Natural killer cell (primary cell): ENCODE measurements around the gene MYH7. TPM values are rescaled to one million over a fixed set of nuclear protein-coding genes. Genes with fewer than 3 reads are reported as not detected.

Source experiments
- ATAC-seq, 3 donors: fragments of 150-1000 bp in 2 of 3; fragments of 200-7000 bp in 1 of 3; cut with Tn5 transposase; 1 replicate in 1 of 3; 2 replicates in 2 of 3; pipeline ENCODE4 v1.10.0; 2021; ENCODE audit warnings: mild to moderate bottlenecking in 2 of 3, moderate library complexity in 2 of 3
- DNase-seq, 2 donors: peaks; one replicate each; pipeline versions ENCODE4 v3.0.0 to v3.0.0-alpha.2; 2013 to 2021; ENCODE audit warnings: mixed read lengths in 1 of 2
- H3K27ac ChIP-seq: one replicate; pipeline ENCODE4 v1.5.1; 2013; ENCODE audit warnings: mild to moderate bottlenecking, low read length
- H3K27me3 ChIP-seq: one replicate; pipeline ENCODE4 v1.6.1; 2013; ENCODE audit warnings: low read length; ENCODE audit not compliant: control insufficient read depth, insufficient read depth
- H3K36me3 ChIP-seq: one replicate; pipeline ENCODE4 v1.6.1; 2013; ENCODE audit warnings: low read length; ENCODE audit not compliant: control insufficient read depth, insufficient read depth
- H3K4me1 ChIP-seq: one replicate; pipeline ENCODE4 v1.6.1; 2013; ENCODE audit warnings: low read length; ENCODE audit not compliant: control insufficient read depth, insufficient read depth
- H3K4me3 ChIP-seq: one replicate; pipeline ENCODE4 v1.5.1; 2013; ENCODE audit warnings: low read length
- H3K9me3 ChIP-seq: one replicate; pipeline ENCODE4 v1.6.1; 2013; ENCODE audit warnings: low read length; ENCODE audit not compliant: control insufficient read depth, insufficient read depth
- H3K27ac Mint-ChIP-seq, 2 donors: one replicate each; pipeline ENCODE4 v1.8.0; 2022; ENCODE audit warnings: mild to moderate bottlenecking in 2 of 2, mixed read lengths in 2 of 2, moderate library complexity in 1 of 2
- H3K27me3 Mint-ChIP-seq, 2 donors: one replicate each; pipeline ENCODE4 v1.8.0; 2022; ENCODE audit warnings: low read depth in 2 of 2, mixed read lengths in 2 of 2
- H3K36me3 Mint-ChIP-seq: one replicate; pipeline ENCODE4 v1.8.0; 2022; ENCODE audit warnings: mixed read lengths
- H3K4me1 Mint-ChIP-seq, 2 donors: one replicate each; pipeline ENCODE4 v1.8.0; 2022; ENCODE audit warnings: mixed read lengths in 2 of 2
- H3K4me3 Mint-ChIP-seq: one replicate; pipeline ENCODE4 v1.8.0; 2022; ENCODE audit warnings: mild to moderate bottlenecking, moderate library complexity, mixed read lengths
- H3K9me3 Mint-ChIP-seq, 2 donors: one replicate each; pipeline ENCODE4 v1.8.0; 2022; ENCODE audit warnings: mixed read lengths in 2 of 2
- WGBS: methylation state at CpG from one replicate; pipeline ENCODE4 v1.1.7; 2013; ENCODE audit warnings: missing lambda C conversion rate; ENCODE audit not compliant: insufficient coverage; 5-methylcytosine and 5-hydroxymethylcytosine counted together
- intact Hi-C: fragments of 100-400 bp; cut with micrococcal nuclease; formaldehyde crosslinking; loops from one replicate; pipeline ENCODE4 v1.14.2; 2022
- total RNA-seq, 4 donors: library from RNA; stranded (reverse); fragments of 120-200 nt in 1 of 4; gene quantifications; one replicate each; pipeline versions ENCODE4 v1.2.3 to v1.2.4, GENCODE V29; 2013 to 2022
- TF ChIP-seq, protein P1 (sequence below): fragments of 200-600 bp; IDR thresholded peaks from one replicate; pipeline ENCODE4 v1.8.0; 2022; ENCODE audit warnings: antibody characterized with exemption

The MYH7 gene
- total RNA-seq, 3 donors from 2014 or later (not counting 1 experiment from before 2014, with no cell fraction given), result not detected

DNA sequence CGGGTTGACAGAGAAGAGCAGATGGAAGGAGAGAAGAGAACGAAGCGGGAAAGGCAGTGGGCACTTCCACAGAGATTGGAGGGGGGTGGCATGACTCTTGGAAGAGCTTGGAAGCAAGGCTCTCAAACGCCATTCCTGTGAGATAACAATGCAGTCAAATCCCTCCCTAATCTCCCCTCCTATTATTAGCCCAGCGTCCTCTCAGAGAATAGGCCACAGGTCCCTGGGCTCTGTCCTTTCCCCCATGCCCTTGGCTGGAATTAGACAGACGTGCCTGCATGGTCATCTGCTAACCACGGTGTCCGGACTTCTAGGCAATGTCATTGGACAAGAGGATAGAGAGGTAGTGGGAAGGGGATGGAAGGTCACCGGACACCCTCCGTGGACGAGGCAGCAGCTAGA is 8.0 kb upstream of the MYH7 start:
- H3K27ac ChIP-seq, result no peak overlapping the region
- Mint-ChIP-seq H3K27ac (no peak overlapping the region), H3K9me3 (no peaks in the 10 kb centered on the region), H3K27me3 (peaks cover 10 to 18% of the 10 kb centered on the region in 2 donors), H3K4me3 (no peak overlapping the region), H3K4me1 (peaks cover 0 to under 1% of the 10 kb centered on the region in 2 donors), H3K36me3 (no peaks in the 10 kb centered on the region)
- H3K4me1 ChIP-seq, result no peaks in the 10 kb centered on the region
- no peak for ATAC-seq
- TF ChIP-seq, protein P1, sequence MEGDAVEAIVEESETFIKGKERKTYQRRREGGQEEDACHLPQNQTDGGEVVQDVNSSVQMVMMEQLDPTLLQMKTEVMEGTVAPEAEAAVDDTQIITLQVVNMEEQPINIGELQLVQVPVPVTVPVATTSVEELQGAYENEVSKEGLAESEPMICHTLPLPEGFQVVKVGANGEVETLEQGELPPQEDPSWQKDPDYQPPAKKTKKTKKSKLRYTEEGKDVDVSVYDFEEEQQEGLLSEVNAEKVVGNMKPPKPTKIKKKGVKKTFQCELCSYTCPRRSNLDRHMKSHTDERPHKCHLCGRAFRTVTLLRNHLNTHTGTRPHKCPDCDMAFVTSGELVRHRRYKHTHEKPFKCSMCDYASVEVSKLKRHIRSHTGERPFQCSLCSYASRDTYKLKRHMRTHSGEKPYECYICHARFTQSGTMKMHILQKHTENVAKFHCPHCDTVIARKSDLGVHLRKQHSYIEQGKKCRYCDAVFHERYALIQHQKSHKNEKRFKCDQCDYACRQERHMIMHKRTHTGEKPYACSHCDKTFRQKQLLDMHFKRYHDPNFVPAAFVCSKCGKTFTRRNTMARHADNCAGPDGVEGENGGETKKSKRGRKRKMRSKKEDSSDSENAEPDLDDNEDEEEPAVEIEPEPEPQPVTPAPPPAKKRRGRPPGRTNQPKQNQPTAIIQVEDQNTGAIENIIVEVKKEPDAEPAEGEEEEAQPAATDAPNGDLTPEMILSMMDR, result no peak
- H3K36me3 ChIP-seq, result no peaks in the 10 kb centered on the region
- no peak for DNase-seq
- WGBS, result 86% methylated on average over 11 of the region's 11 CpGs
- intact Hi-C loops, result no loop called here
- H3K27me3 ChIP-seq, result no peaks in the 10 kb centered on the region
- no peaks in the 10 kb centered on the region for H3K9me3 ChIP-seq
- H3K4me3 ChIP-seq, result no peak overlapping the region

DNA sequence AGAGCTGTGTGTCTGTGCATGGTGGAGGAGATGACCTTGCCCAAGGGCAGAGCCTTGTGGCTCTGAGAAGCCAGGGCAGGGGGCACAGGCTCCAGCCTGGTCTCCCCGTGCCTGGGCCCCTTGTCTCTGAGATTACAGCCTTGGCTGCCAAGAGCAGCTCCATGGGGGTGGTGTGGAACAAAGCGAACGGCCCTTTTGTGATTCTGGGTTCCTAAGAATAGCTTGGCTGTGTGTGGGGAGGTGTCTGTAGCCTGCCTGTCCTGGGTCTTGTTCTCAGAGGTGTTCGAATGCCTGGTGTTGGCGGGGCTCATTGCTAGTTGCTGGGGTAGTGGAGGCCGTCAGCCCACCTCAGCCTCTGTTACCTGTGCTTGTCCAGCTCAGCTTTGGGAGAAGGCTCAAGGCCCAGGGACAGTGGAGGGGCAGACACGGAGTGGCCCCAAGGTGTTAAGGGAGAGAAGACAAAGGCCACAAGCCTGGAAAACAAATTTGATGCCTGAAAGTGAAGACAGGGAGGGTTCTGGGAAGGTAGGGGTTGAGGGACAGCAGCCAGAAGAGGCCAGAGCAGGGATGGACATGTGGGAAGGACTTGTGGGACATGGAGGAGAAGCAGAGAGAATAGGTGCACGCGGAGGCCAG is 7.4 kb upstream of the MYH7 start:
- H3K27me3 ChIP-seq, result no peaks in the 10 kb centered on the region
- peaks cover 0 to 6% of the 10 kb centered on the region in 2 donors for H3K4me1 Mint-ChIP-seq
- H3K27ac Mint-ChIP-seq, result no peak overlapping the region
- H3K9me3 ChIP-seq, result no peaks in the 10 kb centered on the region
- H3K4me1 ChIP-seq, result no peaks in the 10 kb centered on the region
- H3K4me3 ChIP-seq, result no peak overlapping the region
- DNase-seq, result no peak
- no peaks in the 10 kb centered on the region for H3K9me3 Mint-ChIP-seq
- TF ChIP-seq, protein P1, result no peak
- intact Hi-C loops, result no loop called here
- no peaks in the 10 kb centered on the region for H3K36me3 ChIP-seq
- WGBS, result 78% methylated on average over 9 of the region's 9 CpGs
- H3K27me3 Mint-ChIP-seq, result peaks cover 10 to 13% of the 10 kb centered on the region in 2 donors
- no peak for ATAC-seq
- H3K4me3 Mint-ChIP-seq, result no peak overlapping the region
- H3K27ac ChIP-seq, result no peak overlapping the region
- no peaks in the 10 kb centered on the region for H3K36me3 Mint-ChIP-seq

DNA sequence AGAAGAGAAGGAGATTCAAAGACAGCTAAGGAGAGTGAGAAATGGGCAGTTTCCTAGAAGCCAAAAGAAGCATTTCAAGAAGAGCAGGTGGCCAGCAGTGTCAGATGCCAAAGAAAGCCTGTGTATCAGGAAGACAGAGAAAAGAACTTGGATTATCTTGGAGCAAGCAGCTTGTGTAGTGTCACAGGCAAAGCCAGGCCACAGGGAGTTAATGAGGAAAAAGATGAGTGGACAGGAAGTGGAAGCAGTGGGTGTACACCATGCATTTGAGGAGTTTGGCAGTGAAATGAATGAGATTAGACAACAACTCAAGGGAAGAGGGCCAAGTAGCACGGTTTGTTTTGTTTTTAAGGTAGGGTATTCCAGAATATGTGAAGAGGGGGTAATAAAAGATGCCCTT is 5.6 kb upstream of the MYH7 start:
- no peak overlapping the region for H3K4me3 ChIP-seq
- TF ChIP-seq, protein P1, result no peak

More for the DNA sequence above, 5.6 kb upstream of the MYH7 start:
- DNase-seq, result no peak
- no peak overlapping the region for H3K27ac Mint-ChIP-seq
- H3K27me3 Mint-ChIP-seq, result peaks cover 10 to 13% of the 10 kb centered on the region in 2 donors
- no peaks in the 10 kb centered on the region for H3K9me3 Mint-ChIP-seq
- no peaks in the 10 kb centered on the region for H3K27me3 ChIP-seq
- no peaks in the 10 kb centered on the region for H3K36me3 Mint-ChIP-seq
- H3K27ac ChIP-seq, result no peak overlapping the region
- H3K4me1 ChIP-seq, result no peaks in the 10 kb centered on the region
- no peak for ATAC-seq
- peaks cover 0 to 6% of the 10 kb centered on the region in 2 donors for H3K4me1 Mint-ChIP-seq
- WGBS, result 60% methylated on average over 1 of the region's 1 CpG
- no peak overlapping the region for H3K4me3 Mint-ChIP-seq
- H3K9me3 ChIP-seq, result no peaks in the 10 kb centered on the region
- H3K36me3 ChIP-seq, result no peaks in the 10 kb centered on the region
- intact Hi-C loops, result no loop called here
